ENCODE data around the gene KRT77.
"Not testable (repeated sequence)": the region's sequence is repeated elsewhere in the genome, so short reads cannot be mapped to it uniquely, and the experiment has no call there.

The KRT77 gene

GRCh38 chr12:52703424-52703823 is at the start of gene KRT77:
Gene KRT77 (minus strand): TSS chr12:52703524. CDS start chr12:52703434, 90 bp downstream.
- no peak for DNase-seq

GRCh38 chr12:52752516-52752915 is 49.2 kb upstream of the KRT77 start:
- no peak for DNase-seq

- no peak for DNase-seq
Measured at GRCh38 chr12:52751795-52752194, 48.5 kb upstream of the KRT77 start.

GRCh38 chr12:52750532-52750931 is 47.2 kb upstream of the KRT77 start:
- not testable (repeated sequence) for DNase-seq

GRCh38 chr12:52749827-52750226 is 46.5 kb upstream of the KRT77 start:
- no peak for DNase-seq

GRCh38 chr12:52748578-52748977 is 45.3 kb upstream of the KRT77 start:
- DNase-seq, result no peak

GRCh38 chr12:52745554-52745953 is 42.2 kb upstream of the KRT77 start:
- no peak for DNase-seq

- no peak for DNase-seq
Measured at GRCh38 chr12:52744493-52745156, 41.3 kb upstream of the KRT77 start.

GRCh38 chr12:52742822-52743457 is 39.6 kb upstream of the KRT77 start:
- DNase-seq, result no peak

- DNase-seq, result no peak
Measured at GRCh38 chr12:52742196-52742580, 38.9 kb upstream of the KRT77 start.

- no peak for DNase-seq
Measured at GRCh38 chr12:52741375-52742195, 38.3 kb upstream of the KRT77 start.

- DNase-seq, result no peak
Measured at GRCh38 chr12:52740584-52740983, 37.3 kb upstream of the KRT77 start.

GRCh38 chr12:52739963-52740362 is 36.6 kb upstream of the KRT77 start:
- DNase-seq, result no peak

GRCh38 chr12:52735816-52736632 is 32.7 kb upstream of the KRT77 start:
- DNase-seq, result no peak

GRCh38 chr12:52735106-52735505 is 31.8 kb upstream of the KRT77 start:
- DNase-seq, result no peak

- DNase-seq, result no peak
Measured at GRCh38 chr12:52730793-52731192, 27.5 kb upstream of the KRT77 start.

- no peak for DNase-seq
Measured at GRCh38 chr12:52730383-52730782, 27.1 kb upstream of the KRT77 start.

- no peak for DNase-seq
Measured at GRCh38 chr12:52729147-52729546, 25.8 kb upstream of the KRT77 start.

- no peak for DNase-seq
Measured at GRCh38 chr12:52728374-52728773, 25.1 kb upstream of the KRT77 start.

- DNase-seq, result no peak
Measured at GRCh38 chr12:52727037-52727436, 23.7 kb upstream of the KRT77 start.

- DNase-seq, result no peak
Measured at GRCh38 chr12:52726451-52726850, 23.1 kb upstream of the KRT77 start.

GRCh38 chr12:52724384-52724783 is 21.1 kb upstream of the KRT77 start:
- DNase-seq, result no peak

GRCh38 chr12:52722680-52723079 is 19.4 kb upstream of the KRT77 start:
- DNase-seq, result no peak
